ENCODE data around the gene KCNT1.

DNA sequence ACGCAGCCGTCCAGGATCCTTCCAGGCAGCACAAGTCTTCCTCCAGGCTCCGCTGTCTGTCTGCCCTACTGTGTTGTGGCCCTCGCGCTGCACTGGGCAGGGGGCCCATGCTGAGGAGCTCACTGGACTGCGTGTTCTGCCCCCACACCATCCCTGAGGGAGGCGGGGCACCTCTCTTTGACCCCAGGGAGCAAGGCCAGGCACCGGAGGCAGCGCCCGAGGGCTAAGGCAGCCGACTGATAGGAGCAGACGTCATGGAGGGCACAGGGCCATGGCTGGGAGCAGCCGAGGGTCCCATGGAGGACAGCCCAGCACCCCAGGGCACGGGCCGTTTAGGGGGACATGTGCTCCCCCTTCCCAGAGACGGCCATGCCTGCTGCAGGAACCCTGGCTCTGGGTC is 46.7 kb downstream of the KCNT1 start:
- TF ChIP-seq EZH2 (IDR thresholded peaks at IDR 0.05; ENCODE audit: low read depth) (no peak), CTCF (conservative IDR thresholded peaks at IDR 0.05) (no peak)
